Activated CD4-positive, alpha-beta T cell treated with anti-CD3 and anti-CD28 coated beads for 1 hour (primary cell): ENCODE measurements around the gene MVK.

Source experiments
- DNase-seq: peaks from one replicate; pipeline ENCODE4 v3.0.0-alpha.2; 2020

Gene MVK

DNA sequence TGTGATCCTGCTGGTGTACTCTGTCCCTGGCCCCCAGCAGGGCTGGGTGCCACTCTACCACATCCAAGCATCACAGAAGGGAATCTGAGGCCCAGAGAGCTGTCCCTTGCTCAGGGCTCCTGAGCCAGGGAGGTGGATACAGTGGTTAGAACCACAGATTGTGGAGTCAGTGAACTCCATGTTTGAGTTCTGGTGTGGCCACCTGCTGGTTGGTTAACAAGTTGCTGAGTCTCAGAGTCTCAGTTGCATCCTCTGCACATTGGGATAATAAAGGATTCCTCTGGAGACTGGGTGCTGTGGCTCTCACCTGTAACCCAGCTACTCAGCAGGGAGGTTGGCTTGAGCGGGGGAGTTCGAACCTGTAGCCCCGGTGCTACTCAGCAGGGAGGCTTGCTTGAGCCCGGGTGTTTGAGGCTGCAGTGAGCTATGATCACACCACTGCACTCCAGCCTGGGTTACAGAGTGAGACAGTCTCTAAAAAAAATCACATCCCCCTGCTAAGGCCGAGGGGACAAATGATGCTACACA, 39.4 kb downstream of the MVK start:
- DNase-seq: no peak

DNA sequence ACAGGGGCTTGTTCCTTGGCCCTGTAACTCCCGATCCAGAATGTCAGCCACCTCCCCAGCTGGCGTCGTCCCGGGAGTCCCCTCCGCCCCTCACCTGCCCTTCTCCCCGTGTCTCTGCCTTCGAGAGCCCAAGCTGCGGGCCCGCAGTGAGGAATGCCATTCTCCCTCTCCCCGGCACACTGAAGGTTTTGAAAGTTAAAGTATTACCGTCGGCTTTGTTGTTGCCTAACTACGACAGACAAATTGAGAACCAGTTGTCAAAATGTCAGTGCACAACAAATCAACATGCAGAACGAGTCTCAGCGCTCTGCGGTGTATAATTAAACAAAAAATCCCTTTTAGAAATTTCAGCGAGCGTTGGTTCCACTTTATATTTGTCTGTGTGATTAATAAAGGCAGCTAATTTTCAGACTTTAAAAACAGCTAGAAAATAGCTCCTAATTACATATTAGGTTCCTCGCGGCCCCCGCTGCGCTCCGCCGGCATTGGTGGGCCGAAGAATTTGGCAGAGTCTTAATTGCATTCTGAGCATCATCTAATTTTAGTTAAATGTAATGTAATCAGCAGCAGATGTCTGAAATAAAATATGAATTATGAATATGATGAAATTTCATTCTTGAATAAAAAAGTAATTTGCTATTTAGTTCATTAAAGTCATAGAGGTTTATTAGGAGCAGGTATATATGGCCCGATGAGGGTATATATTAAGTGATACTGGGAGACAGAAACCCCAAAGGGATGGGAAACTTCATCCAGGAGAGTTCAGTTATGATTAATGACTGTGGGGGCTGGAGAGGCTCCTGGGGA, 40.3 kb downstream of the MVK start:
- DNase-seq: no peak

DNA sequence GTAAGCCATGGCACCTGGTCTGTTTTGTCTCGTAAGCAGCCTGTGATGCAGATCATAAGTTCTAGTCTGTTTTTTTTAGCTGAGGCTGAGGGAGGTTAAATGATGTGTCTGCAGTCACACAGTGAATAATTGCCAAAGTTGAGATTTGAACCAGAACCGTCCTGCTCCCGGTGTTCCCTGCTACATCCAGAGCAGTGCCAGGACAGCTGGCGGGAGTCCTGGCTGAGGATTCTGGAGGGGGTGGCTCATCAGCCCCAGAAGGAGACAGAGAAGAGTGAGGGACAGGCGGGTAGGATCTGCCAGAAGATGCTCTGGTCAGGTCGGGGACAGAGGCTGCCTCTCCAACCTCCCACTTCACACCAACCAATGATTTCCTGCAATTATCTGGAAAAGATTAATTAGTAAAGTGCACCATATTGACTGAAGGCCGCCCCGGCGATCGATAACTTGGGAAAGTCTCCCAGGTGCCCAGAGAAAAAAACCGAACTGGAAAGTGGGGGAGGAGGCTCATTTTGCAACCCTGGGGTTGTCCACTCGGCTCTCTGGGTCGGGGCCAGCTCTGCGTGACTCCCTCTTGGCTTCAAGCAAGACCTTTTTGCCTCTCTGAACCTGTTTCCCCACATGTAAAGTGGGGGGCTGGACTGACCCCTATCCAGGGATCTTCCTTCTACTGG, 42.1 kb downstream of the MVK start:
- no peak for DNase-seq

DNA sequence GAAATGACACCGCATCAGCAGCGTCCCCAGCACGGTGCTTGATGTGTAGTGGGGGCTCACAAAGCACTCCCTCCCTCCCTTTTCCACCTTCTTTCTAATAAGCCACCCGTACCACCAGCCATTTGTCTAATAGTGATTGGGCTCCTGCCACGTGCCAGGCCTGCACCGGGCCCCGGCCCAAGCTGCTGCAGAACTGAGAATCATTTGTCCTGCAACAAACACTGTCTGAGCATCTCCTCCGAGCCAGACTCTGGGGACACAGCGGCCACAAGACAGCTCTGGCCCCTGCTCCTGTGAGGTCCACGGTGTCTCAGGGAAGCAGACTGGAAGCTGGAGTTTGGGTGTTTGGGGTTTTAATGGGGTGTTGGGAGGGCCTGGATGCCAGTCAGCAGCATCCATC, 43.9 kb downstream of the MVK start:
- DNase-seq: no peak

DNA sequence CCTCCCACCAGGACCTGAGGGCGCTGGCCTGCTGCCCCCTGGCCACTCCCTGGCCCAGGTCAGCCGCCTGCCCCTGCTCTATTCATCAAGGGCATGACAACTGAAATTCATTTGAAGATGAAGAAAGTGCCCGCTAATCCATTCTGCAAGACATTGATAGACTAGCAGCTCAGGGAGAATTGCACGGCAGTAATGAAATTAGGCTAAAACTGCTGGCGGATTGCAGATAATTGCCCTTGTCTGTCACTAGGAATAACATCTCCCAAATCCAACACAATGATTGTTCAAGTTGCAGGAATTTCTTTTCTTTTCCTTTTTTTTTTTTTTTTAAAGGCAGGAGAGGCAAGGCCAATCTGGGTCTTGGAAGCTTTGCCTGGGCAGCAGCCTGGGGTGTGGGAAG, 44.5 kb downstream of the MVK start:
- DNase-seq: no peak

DNA sequence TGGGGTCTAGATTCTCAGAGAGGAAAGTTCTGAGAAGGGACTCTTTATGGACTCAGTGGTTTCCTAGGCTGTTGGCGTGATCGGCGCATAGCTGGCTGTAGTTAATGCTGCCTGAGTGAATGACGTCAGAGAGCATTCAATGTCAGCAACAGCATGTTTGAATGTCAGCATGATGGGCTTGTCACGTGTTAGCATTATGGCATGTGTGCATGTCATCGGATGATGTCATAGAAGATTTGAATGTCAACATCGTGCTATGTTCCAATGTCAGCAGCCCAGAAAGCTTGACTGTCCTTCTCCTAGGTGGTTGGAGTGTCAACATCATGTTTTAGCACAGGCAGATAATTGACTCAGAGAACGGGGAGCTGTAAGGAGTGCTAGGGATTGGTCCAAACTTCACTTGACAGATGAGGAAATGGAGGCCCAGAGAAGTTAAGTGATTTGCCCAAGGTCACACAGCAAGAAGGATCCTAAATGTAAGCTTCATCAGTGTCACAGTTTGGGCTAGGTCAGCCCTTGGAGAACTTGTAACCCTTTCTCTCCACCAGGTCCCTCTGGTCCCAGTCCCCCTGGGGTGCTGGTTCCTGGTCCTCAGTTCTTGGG, 45.5 kb downstream of the MVK start:
- no peak for DNase-seq

DNA sequence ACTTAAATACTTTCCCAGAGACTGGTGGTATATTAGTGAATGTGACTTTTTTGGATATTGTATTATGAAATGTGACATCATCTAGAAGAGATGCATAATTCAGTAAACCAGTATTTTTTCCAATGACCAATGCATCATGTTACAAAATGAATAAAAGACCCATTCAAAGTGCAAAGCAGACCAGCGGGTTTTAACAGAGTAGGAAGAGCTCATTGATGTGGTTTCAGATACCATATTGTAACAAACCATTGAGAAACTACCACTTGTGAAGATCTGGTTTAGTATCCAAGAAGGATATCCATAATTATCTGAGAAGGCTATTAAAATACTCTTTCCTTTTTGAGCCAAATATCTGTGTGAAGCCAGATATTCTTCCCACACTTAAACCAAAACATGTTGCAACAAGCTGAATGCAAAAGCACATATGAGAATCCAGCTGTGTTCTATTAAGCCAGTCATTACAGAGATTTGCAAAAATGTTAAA, 47.7 kb downstream of the MVK start:
- no peak for DNase-seq

DNA sequence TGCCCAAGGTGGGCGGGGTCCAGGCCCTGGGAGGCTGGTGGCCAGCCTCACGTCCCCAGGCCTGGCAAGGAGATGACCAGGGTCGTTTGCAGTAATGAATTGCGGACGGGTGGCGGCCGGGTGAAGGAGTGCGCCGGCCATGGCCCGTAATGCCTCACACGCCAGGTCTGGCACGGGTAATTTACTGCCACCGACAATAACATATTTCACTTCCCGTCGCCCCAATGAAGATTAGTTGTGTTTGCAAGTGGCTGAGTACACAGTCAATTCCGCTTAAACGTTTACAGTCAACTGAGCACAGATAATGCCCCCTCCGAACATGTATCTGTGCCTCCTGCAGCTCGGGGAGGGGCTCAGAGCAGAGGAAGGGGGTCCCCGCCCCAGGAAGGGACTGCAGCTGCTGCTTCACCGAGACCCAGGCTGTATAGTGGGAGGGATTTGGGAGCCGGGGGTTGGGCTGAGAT, 48.3 kb downstream of the MVK start:
- DNase-seq: no peak

DNA sequence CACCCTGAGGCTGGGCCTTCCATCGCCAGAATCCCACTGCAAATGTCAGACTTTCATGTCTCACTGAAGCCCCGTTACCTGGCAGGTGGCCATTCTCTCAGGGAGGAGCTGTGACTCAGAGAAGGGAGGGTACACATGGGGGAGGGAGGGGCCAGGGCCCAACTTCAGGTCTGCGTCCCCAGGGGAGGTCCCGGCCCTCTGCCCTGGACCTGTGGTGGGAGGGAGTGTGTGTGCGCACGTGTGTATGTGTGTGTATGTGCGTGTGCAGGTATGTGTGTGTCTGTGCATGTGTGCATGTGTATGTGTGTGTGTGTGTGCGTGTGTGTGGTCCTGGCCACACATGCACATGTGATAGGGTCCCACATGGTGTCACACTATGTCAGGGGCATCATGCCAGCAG, 50.9 kb downstream of the MVK start:
- no peak for DNase-seq

DNA sequence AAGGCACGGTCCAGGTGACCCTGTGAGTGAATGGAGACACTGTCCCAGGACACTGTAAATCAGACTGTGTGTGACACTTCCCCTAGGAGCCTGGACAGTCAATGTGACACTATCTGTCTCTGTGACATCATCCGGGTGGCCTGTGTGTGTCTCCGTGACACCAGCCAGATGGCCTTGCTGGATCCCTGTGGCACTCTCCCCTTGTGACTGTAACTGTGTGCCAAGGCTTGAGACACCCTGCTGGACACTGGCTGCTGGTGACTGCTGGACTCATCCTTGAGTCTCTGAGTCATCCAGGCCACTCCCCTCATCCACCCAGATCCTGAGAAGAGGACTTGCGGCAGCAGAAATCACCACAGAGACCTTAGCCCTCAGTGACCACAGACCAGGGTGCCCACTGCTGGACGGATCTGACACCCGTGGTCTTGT, 51.6 kb downstream of the MVK start:
- DNase-seq: no peak

DNA sequence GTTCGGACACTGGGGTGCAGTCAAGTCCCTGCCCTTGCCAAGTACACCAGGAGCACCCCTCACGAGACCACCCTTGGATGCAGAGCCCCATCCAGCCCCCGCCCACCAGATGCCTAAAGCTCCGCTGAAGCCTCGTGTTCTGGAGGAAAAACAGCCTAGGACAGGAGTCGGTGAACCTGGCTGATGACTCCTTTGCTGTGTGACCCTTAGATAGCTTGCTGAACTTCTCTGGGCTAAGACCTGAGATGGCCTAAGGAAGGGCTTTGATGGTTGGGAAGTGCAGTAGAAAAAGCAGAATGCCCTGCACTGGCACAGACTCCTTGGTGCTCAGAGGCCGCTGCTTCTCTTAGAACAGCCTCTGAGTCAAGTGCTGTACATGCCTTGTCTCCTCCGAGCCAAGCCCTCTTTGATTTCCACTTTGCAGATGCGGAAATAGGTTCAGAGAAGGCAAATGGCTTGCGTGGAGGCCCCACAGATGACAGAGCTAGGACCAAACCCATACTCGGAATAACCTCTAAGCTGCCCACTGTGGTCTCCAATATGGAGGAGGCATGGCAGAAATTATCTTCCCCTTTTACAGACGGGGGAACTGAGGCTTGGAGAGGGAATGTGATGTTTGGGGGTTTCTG, 52.3 kb downstream of the MVK start:
- no peak for DNase-seq

DNA sequence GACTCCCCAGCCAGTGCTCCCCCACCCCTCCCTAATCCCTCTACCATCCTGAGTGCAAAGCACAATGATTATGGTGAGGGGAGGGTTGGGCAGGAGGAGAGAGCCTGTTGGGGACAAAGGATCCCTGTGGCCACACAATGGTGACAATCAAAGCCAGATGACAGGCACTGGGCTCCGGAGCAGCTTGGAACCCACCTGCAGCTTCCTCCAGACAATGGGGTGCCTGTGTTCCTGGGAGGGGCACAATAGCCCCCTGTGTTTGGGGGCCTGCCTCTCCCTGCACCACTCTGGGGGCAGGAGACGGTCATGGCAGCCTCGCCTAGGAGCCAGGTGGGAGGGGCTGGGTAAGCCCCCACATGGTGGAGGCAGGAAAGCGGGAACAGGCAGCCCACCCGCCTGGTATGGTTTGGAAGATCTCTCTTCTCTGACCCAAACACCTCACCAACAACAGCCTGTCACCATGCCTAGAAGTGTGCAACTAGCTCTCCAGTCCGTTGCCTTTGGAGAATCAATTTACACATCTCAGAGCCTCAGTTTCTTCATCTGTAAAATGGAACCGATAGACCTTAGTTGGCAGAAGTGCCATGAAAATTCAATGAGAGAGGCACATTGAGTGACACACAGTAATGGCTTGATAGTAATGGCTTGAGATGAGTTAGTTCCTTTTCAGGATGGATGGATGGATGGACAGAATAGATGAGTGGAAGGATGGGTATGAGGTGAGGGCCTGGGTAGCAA, 53.0 kb downstream of the MVK start:
- no peak for DNase-seq

DNA sequence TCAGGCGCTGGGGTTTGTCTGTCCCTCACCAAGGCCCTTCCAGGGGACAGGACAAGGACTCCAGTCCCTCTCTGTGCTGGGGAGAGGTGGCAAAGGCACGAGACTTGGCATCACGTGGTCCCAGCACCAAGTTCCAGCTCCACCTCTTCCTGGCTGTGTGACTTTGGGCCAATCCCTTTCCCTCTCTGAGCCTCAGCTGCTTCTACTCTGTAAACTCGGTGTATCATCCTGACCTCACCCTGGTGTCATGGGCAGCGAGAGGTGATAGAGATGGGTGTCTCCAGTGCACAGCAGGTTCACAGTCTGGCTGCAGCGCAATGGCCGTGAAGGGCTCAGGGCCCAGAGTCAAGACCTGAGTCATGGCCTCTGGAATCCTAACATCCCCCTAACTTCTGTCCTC, 54.0 kb downstream of the MVK start:
- DNase-seq: no peak

DNA sequence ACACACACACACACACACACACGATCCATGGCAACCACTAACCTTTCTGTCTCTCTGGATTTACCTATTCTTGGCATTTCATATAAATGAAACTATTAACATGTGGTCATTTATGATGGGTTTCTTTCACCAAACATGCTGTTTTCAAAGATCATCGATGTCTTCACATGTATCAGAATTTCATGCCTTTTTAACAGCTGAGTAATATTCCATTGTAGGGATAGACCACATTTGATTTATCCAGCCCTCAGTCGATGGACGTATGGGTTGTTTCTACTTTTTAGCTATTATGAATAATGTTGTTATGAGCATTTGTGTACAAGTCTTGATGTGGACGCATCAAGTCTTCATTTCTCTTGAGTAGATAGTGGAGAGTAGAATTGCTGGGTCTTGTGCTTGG, 56.5 kb downstream of the MVK start:
- DNase-seq: no peak

DNA sequence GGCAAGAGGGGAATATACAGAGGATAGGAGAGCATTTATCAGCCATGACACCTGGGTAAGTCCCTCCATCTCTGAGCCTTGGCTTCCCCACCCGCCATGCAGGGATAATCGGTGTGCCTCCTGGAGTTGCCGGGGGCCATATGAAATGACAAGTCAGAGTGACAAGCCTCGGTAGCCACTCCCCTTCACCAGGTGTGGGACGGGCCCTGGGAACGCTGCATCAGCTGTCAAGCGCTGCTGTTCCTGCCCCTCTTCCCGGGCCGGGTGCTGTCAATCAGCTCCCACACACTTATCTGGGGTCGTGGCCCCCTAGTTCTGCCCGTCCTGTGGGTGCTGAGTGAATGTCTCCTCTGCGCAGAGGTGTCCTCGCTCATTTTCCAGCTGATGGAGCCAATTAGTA, 57.2 kb downstream of the MVK start:
- DNase-seq: no peak

DNA sequence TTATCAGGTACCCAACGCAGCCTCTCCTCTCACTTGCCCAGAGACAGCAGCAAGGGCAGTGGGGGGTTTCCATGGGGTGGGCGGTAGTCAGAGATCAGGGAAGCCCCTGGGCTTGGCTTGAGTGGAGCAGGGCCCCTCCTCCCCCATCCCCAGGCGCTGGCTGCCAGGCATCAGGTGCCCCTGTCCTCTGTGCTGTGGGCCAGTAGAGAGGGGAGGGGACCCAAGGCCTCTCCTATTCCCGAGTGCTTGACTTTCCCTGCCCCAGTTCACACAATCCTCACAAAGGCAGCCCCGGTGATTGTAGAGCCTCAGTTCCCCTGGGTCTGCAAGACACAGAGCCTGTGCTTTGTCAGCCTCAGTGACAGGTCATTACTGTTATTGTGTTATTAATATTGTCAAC, 57.7 kb downstream of the MVK start:
- DNase-seq: no peak

DNA sequence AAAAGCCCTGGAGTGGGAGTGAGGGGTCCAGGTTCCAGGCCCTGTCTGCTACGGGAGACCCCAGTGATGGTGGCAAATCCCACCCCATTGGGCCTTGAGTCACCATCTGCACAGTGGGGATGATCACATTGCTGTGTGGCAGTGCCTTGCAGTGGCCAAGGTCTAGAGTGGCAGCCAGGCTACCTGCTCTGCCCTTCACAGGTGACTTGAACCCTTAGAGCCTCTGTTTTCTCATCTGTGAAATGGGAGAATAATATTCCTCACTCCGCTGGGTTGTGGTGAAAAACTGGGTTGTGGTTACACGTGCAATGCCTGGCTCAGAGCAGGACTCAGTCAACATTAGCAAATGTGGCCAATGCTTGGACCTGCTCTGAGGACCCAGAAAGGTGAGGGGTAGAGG, 58.2 kb downstream of the MVK start:
- no peak for DNase-seq

DNA sequence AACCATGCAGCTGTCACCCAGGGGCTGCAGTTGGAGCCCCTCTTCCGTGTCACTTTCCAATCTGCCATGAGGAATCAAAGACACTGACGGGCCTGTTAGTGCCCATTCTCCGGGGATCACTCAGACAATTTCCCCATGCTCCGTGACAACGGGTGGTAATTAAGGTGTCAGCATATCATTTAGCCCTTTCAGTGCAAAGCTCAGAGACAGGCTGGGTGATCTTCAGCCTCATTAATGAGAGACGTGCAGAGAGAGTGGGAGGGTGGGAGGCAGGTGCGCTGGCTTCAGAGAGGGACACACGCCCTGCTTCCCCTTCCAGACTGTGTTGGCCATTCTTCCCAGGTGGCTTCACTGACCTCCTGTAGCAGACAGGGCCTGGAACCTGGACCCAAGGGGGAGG, 58.7 kb downstream of the MVK start:
- no peak for DNase-seq

DNA sequence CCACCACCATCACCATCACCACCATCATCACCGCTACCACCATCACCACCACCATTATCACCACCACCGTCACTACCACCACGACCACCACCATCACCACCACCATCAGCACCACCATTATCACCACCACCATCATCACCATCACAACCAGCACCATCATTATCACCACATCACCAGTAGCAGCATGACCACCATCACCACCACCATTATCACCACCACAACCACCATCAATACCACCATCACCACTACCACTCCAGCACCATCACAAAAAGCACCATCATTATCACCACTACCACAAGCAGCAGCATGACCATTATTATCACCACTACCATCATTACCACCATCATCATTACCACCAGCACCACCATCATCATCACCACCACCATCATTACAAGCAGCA, 62.1 kb downstream of the MVK start:
- no peak for DNase-seq

DNA sequence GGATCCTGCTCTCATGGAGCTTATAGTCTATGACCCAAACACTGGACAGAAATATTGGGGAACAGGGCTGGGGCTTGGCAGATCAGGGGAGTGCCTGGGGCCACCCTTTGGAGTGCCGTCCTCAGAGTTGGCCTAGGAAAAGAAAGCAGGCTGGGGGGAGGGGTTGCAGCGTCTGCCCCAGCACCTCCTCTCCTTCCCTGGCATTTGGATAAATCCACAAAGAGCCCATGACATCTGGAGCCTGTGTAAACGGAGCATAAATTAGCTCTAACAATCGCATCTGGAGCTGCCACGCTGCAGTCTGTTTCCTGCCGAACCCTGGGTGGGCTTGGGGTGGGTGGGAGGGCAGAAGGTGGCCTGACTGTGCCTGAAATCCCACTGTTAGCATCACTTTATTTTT, 63.8 kb downstream of the MVK start:
- DNase-seq: no peak

DNA sequence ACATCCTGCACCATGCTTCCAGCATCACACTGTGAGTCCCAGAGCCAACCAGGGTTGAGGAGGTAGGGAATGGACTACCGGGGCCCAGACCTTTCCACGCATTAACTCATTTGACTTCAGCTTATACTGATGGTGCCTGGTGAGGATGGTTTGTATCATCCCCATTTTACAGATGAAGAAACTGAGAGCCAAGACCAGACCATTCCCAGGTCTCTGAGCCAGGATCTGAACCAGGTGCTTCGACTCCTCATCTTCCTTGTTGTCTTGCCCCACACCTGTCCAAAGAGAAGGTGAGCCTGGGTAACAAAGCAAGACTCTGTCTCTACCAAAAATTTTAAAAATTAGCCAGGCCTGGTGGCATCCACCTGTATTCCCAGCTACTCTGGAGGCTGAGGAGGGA, 64.4 kb downstream of the MVK start:
- DNase-seq: no peak

DNA sequence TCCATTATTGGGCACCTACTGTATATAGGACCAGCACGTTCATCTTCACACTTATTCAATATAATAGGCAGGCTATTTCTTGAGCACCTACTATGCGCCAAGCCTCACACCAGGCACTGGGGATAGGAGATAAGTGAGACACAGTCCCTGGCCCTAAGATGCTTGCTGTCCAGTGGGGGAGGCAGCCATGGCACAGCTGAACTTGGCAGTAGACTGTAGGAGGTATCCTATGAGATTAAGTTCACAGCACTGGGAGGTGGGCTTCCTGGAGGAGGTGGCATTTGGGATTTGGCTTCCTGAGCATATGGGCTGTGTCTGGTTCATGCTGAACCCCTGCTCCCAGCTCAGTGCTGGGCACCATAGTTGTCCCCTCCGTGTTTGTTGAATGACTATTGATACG, 65.1 kb downstream of the MVK start:
- DNase-seq: no peak
